A673 (cell line): ENCODE measurements around the gene LCN1. TPM values are rescaled to one million over a fixed set of nuclear protein-coding genes. Genes with fewer than 3 reads are reported as not detected.

Source experiments
- BruUV-seq: library from RNA; stranded (reverse); fragments of 400-500 nt; replicated peaks from 2 replicates; lab custom pipeline; 2021; lab: Mats Ljungman, UMichigan
- CTCF ChIA-PET: fragments of 300-600 bp; sonication (Branson Sonifier 250); formaldehyde crosslinking; loops from one replicate; lab custom pipeline; 2022; ENCODE audit warnings: antibody characterized with exemption; lab: Charles Lee
- POLR2A ChIA-PET: fragments of 300-600 bp; sonication (Branson Sonifier 250); formaldehyde crosslinking; loops from one replicate; lab custom pipeline; 2022; ENCODE audit warnings: antibody characterized with exemption; ENCODE audit not compliant: low non-redundant PET; lab: Charles Lee
- DNase-seq: peaks from one replicate; pipeline ENCODE4 v3.0.0-alpha.2; 2015; ENCODE audit warnings: low spot score
- H3K27ac ChIP-seq: fragments of 200-600 bp; sonication (generic); 2 replicates; pipeline ENCODE4 v1.5.1; 2016; ENCODE audit warnings: mixed run types, low read depth, mild to moderate bottlenecking, mixed read lengths, antibody characterized with exemption, low read length; ENCODE audit not compliant: poor library complexity, severe bottlenecking
- H3K27me3 ChIP-seq: fragments of 200-600 bp; sonication (generic); replicated peaks from 2 replicates; pipeline ENCODE4 v1.6.1; 2017; ENCODE audit warnings: mixed run types, low read depth, mild to moderate bottlenecking, mixed read lengths, antibody characterized with exemption, low read length; ENCODE audit not compliant: insufficient read depth, poor library complexity
- H3K36me3 ChIP-seq: fragments of 200-600 bp; sonication (generic); 2 replicates; pipeline ENCODE4 v1.6.1; 2016; ENCODE audit warnings: mixed run types, mild to moderate bottlenecking, mixed read lengths, antibody characterized with exemption, low read length; ENCODE audit not compliant: insufficient read depth, poor library complexity, severe bottlenecking
- H3K4me1 ChIP-seq: fragments of 200-600 bp; sonication (generic); 2 replicates; pipeline ENCODE4 v1.6.1; 2017; ENCODE audit warnings: mixed run types, mild to moderate bottlenecking, mixed read lengths, antibody characterized with exemption, low read length; ENCODE audit not compliant: insufficient read depth, poor library complexity, severe bottlenecking
- H3K4me3 ChIP-seq: fragments of 200-600 bp; sonication (generic); 2 replicates; pipeline ENCODE4 v1.5.1; 2016; ENCODE audit warnings: low read depth, mixed run types, mild to moderate bottlenecking, mixed read lengths, low read length; ENCODE audit not compliant: poor library complexity, severe bottlenecking
- H3K9me3 ChIP-seq: fragments of 200-600 bp; sonication (generic); 2 replicates; pipeline ENCODE4 v1.6.1; 2016; ENCODE audit warnings: mixed run types, low read depth, mild to moderate bottlenecking, mixed read lengths, antibody characterized with exemption, low read length; ENCODE audit not compliant: poor library complexity, severe bottlenecking
- CTCF ChIP-seq: fragments of 300-800, 200-600 bp; sonication (generic); conservative IDR thresholded peaks from 2 replicates; pipeline ENCODE4 v1.5.1; 2017; ENCODE audit warnings: low read depth, mild to moderate bottlenecking, antibody characterized with exemption, low read length, moderate library complexity, mixed read lengths
- EZH2 ChIP-seq: fragments of 200-600 bp; sonication (generic); IDR thresholded peaks from 2 replicates; pipeline ENCODE4 v1.6.1; 2017; ENCODE audit warnings: borderline replicate concordance, low read depth, mild to moderate bottlenecking, mixed read lengths, antibody characterized with exemption, low read length; ENCODE audit not compliant: poor library complexity, severe bottlenecking
- intact Hi-C: fragments of 100-400 bp; cut with micrococcal nuclease; formaldehyde crosslinking; loops from one replicate; pipeline ENCODE4 v1.10.0; 2022; ENCODE audit not compliant: unreplicated experiment
- total RNA-seq: library from RNA; stranded (reverse); gene quantifications from 2 replicates; pipeline ENCODE4 v1.2.3, GENCODE V29; 2021

LCN1 gene
- total RNA-seq, 1 experiment from 2014 or later: not detected

DNA sequence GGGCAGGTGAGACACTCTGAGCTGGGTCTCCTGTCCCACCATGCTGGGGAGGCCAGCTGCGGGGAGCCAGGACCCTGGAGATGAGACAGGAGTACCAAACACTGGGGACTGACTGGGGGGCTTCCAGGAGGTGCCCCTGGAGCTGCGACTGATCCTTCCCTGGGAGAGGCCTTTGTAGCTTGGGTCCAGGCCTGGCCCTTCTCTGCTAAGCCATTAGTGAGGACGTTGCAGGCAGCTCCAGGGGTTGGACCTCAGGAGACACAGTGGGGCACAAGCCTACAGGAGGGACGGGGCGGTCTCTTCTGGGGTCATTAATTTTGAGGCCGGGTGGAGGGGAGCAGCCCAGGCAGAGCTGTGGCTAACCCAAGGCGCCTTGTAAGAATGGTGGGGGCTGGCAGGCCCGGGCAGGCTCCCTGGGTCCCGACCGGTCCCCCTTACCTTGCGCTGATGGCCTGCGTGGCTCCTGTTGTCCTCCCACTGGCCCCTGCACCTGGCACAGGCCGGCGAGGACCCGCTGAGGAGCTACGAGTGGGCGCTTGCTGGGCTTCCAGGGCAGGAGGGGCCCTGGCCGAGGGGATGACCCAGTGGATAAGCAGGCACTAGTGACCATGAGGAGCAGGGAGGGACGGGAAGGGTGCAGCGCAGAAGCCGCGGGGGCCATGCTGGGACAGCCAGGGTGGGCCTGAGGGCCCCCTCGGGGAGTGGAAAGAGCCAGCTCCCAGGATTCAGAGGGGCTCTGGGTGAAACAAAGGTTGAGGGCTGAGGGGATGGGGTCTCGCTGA lies 15.6 kb upstream of the LCN1 start:
- DNase-seq: no peak
- TF ChIP-seq CTCF (no peak), EZH2 (no peak)
- Histone ChIP-seq H3K4me3 (no peak overlapping the region), H3K36me3 (peaks cover 37% of the 10 kb centered on the region), H3K4me1 (peaks cover 12% of the 10 kb centered on the region), H3K9me3 (no peaks in the 10 kb centered on the region), H3K27ac (no peak overlapping the region), H3K27me3 (no peaks in the 10 kb centered on the region)
- CTCF ChIA-PET: no interaction called here
- no TSS peak for BruUV-seq
- POLR2A ChIA-PET: no interaction called here
- intact Hi-C loops: no loop called here

DNA sequence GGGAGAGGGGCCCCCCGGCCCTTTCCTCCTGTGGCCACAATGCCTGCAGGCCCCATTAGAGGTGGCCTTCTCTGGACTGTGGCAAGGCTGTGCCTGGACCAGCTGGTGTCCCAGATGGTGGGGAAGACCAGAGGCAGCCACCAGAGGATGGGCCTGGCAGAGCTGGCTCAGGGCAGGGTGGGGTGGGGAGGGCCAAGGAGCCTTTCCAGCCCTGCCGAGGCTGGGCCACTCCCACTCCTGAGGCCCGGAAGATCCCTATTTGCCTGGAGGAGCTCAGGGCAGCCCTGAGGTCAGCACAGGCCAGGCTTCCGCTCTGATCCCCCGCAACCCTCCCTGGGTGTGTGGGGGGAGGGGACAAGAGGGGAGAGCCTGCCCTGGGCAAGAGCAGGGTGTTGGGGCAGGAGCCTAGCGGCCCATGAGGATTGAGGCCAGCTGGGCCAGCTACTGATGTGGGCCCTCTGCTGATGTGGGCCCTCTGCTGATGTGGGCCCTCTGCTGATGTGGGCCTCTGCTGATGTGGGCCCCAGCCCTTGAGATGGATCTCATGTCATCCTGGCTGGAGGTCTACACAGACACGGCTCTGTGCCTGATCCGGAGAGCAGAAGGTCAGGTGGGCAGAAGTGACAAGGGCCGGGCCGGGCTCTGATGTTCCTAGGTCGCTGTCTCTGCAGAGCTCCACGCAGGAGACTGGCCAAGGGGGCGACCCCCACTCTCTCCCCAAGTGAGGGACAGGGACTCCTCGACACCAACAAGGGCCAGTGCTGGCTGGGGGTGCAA lies 14.7 kb upstream of the LCN1 start:
- no TSS peak for BruUV-seq
- intact Hi-C loops: no loop called here
- no peaks in the 10 kb centered on the region for H3K27me3 ChIP-seq
- no peak overlapping the region for H3K27ac ChIP-seq
- ChIA-PET CTCF (no interaction called here), POLR2A (interaction anchor here (0.6 kb wide), 1 partner anchor 1160 kb away, joined by 3 read pairs; no protein-coding TSS in a partner anchor)
- H3K4me1 ChIP-seq: peaks cover 8% of the 10 kb centered on the region
- DNase-seq: no peak
- H3K36me3 ChIP-seq: peaks cover 37% of the 10 kb centered on the region
- TF ChIP-seq EZH2: no peak
- no peak for TF ChIP-seq CTCF
- H3K9me3 ChIP-seq: no peaks in the 10 kb centered on the region
- no peak overlapping the region for H3K4me3 ChIP-seq

GRCh38 chr9:135507104-135508035 lies 13.9 kb upstream of the LCN1 start:
- no peaks in the 10 kb centered on the region for H3K27me3 ChIP-seq
- ChIA-PET POLR2A (no interaction called here), CTCF (no interaction called here)
- no TSS peak for BruUV-seq
- no peak overlapping the region for H3K27ac ChIP-seq
- no peak for TF ChIP-seq EZH2
- TF ChIP-seq CTCF: no peak
- no peak for DNase-seq
- peaks cover 29% of the 10 kb centered on the region for H3K36me3 ChIP-seq
- no peak overlapping the region for H3K4me3 ChIP-seq
- no peaks in the 10 kb centered on the region for H3K9me3 ChIP-seq
- no peaks in the 10 kb centered on the region for H3K4me1 ChIP-seq
- intact Hi-C loops: no loop called here
